GM12878 (cell line): ENCODE results near the gene LRRC3. TPM values are rescaled to one million over a fixed set of nuclear protein-coding genes. Genes with fewer than 3 reads are reported as not detected.

Experiments
- ATAC-seq: fragments of 200-7000 bp; cut with Tn5 transposase; 3 replicates; pipeline ENCODE4 v1.9.1; 2020; ENCODE audit warnings: mild to moderate bottlenecking, moderate library complexity
- BruUV-seq: library from RNA; stranded (reverse); fragments of 400-500 nt; replicated peaks from 2 replicates; lab custom pipeline; 2021; lab: Mats Ljungman, UMichigan
- CTCF ChIA-PET: fragments of 300-600 bp; sonication (Branson Sonifier 250); formaldehyde crosslinking; extraction: SDS; loops from one replicate; lab custom pipeline; 2021; ENCODE audit warnings: inconsistent platforms; lab: Yijun Ruan, JAX
- POLR2A ChIA-PET: fragments of 350-600 bp; formaldehyde crosslinking; extraction: SDS; loops from one replicate; lab custom pipeline; 2021; ENCODE audit warnings: inconsistent platforms; lab: Charles Lee
- RAD21 ChIA-PET: fragments of 300-600 bp; sonication (Branson Sonifier 250); formaldehyde crosslinking; loops from one replicate; lab custom pipeline; 2023; ENCODE audit warnings: antibody characterized with exemption; ENCODE audit not compliant: unreplicated experiment; lab: Charles Lee
- SMC1A ChIA-PET: fragments of 300-600 bp; sonication (Branson Sonifier 250); formaldehyde crosslinking; loops from one replicate; lab custom pipeline; 2023; ENCODE audit not compliant: unreplicated experiment, uncharacterized antibody; lab: Charles Lee
- DNase-seq: peaks from one replicate; pipeline ENCODE4 v3.0.0-alpha.2; 2011; ENCODE audit warnings: low read depth, low spot score
- FAIRE-seq: peaks from 3 replicates; lab custom pipeline; 2011; peaks lifted over from hg19 to GRCh38; lab: Jason Lieb, UNC
- H2AFZ ChIP-seq: 2 replicates; pipeline ENCODE4 v1.6.0; 2011; ENCODE audit warnings: low read depth, low read length, control low read depth; ENCODE audit not compliant: control insufficient read depth
- H3K27ac ChIP-seq: 2 replicates; pipeline ENCODE4 v1.5.1; 2011; ENCODE audit warnings: control low read depth; ENCODE audit not compliant: control insufficient read depth, insufficient read depth
- H3K27me3 ChIP-seq, 2 experiments: replicated peaks in 1 of 2; 2 replicates each; pipeline versions ENCODE4 v1.6.0 to v1.6.1; 2011; ENCODE audit warnings: low read length in 1 of 2; ENCODE audit not compliant: control insufficient read depth in 2 of 2, insufficient read depth in 2 of 2
- H3K36me3 ChIP-seq, 2 experiments: 2 replicates each; pipeline ENCODE4 v1.5.1; 2011; ENCODE audit warnings: low read length in 1 of 2; ENCODE audit not compliant: control insufficient read depth in 2 of 2, insufficient read depth in 2 of 2
- H3K4me1 ChIP-seq: 2 replicates; pipeline ENCODE4 v1.6.1; 2011; ENCODE audit warnings: mild to moderate bottlenecking, low read length, moderate library complexity, mixed read lengths; ENCODE audit not compliant: control insufficient read depth, insufficient read depth
- H3K4me2 ChIP-seq: 2 replicates; pipeline ENCODE4 v1.6.0; 2011; ENCODE audit warnings: control low read depth; ENCODE audit not compliant: control insufficient read depth, insufficient read depth
- H3K4me3 ChIP-seq: fragments of 200-600 bp; sonication (generic); 2 replicates; pipeline ENCODE4 v1.5.1; 2016
- H3K79me2 ChIP-seq: 2 replicates; pipeline ENCODE4 v1.6.0; 2011; ENCODE audit warnings: low read length; ENCODE audit not compliant: control insufficient read depth, insufficient read depth
- H3K9ac ChIP-seq: 2 replicates; pipeline ENCODE4 v1.8.0; 2011; ENCODE audit warnings: low read length, control low read depth, mixed read lengths; ENCODE audit not compliant: control insufficient read depth, insufficient read depth
- H3K9me3 ChIP-seq: replicated peaks from 3 replicates; pipeline ENCODE4 v1.5.1; 2011; ENCODE audit warnings: mild to moderate bottlenecking, low read length; ENCODE audit not compliant: control insufficient read depth, insufficient read depth
- H4K20me1 ChIP-seq: 2 replicates; pipeline ENCODE4 v1.6.0; 2011; ENCODE audit not compliant: control insufficient read depth, insufficient read depth
- E2F4 ChIP-seq: IDR thresholded peaks from 2 replicates; pipeline ENCODE4 v1.6.1; 2012; ENCODE audit warnings: low read depth, low read length, improper control_type of control experiment
- EZH2 ChIP-seq: IDR thresholded peaks from 2 replicates; pipeline ENCODE4 v1.6.1; 2012; ENCODE audit warnings: low read depth, mild to moderate bottlenecking, control low read depth, inconsistent platforms, low read length, borderline replicate concordance; ENCODE audit not compliant: control insufficient read depth
- HCFC1 ChIP-seq: fragments of 150-350 bp; IDR thresholded peaks from 2 replicates; pipeline ENCODE4 v1.6.1; 2014; ENCODE audit warnings: low read length
- NFIC ChIP-seq: IDR thresholded peaks from 2 replicates; pipeline ENCODE4 v1.6.1; 2012; ENCODE audit warnings: low read depth, mild to moderate bottlenecking, inconsistent platforms, low read length, moderate library complexity
- NFXL1 ChIP-seq: fragments of 450-650 bp; IDR thresholded peaks from 2 replicates; pipeline ENCODE4 v1.6.1; 2017; ENCODE audit warnings: antibody characterized with exemption, mild to moderate bottlenecking, borderline replicate concordance
- RFX5 ChIP-seq: IDR thresholded peaks from 2 replicates; pipeline ENCODE4 v1.6.1; 2011; ENCODE audit warnings: low read depth, low read length, improper control_type of control experiment
- SRF ChIP-seq, 2 experiments: IDR thresholded peaks; 2 replicates each; pipeline ENCODE4 v1.6.1; 2011; ENCODE audit warnings: low read depth in 2 of 2, low read length in 2 of 2, mild to moderate bottlenecking in 1 of 2, moderate library complexity in 1 of 2
- ZNF592 ChIP-seq: fragments of 450-650 bp; IDR thresholded peaks from 2 replicates; pipeline ENCODE4 v1.6.1; 2017; ENCODE audit warnings: mild to moderate bottlenecking, moderate library complexity
- ZNF622 ChIP-seq: fragments of 450-650 bp; IDR thresholded peaks from 2 replicates; pipeline ENCODE4 v1.6.1; 2017; ENCODE audit warnings: mild to moderate bottlenecking, inconsistent platforms
- WGBS: methylation state at CpG from one replicate; pipeline ENCODE4 v1.1.6; 2016; ENCODE audit warnings: low lambda C conversion rate; ENCODE audit not compliant: insufficient replicate concordance, insufficient coverage; ENCODE audit errors: missing lambda C conversion rate; 5-methylcytosine and 5-hydroxymethylcytosine counted together
- in situ Hi-C: fragments of 300-500 bp; cut with MboI; formaldehyde crosslinking; loops from 9 replicates; pipeline ENCODE4 v1.14.3; 2018; ENCODE audit warnings: mixed read lengths
- intact Hi-C: fragments of 100-400 bp; cut with micrococcal nuclease; formaldehyde crosslinking; loops from one replicate; pipeline ENCODE4 v1.14.2; 2022; ENCODE audit not compliant: unreplicated experiment
- polyA plus RNA-seq, 11 experiments: library from polyadenylated mRNA; depleted of rRNA in 4 of 11; unstranded in 6 of 11; stranded (reverse) in 5 of 11; fragments of >200 nt; fragmentation: Nextera tagmentation in 4 of 11; fragmentation: Illumina TruSeq in 1 of 11; extraction: Ambion mirVana in 4 of 11; extraction: Trizol in 1 of 11; gene quantifications; 1 replicate in 1 of 11; 2 replicates in 10 of 11; pipeline versions ENCODE4 v1.2.1 to v1.2.3, GENCODE V29; 2011 to 2016; ENCODE audit warnings: inconsistent platforms in 2 of 11, missing spikeins in 2 of 11, low read depth in 1 of 11
- total RNA-seq, 4 experiments: library from RNA; depleted of rRNA in 3 of 4; stranded (reverse); fragments of >200 nt in 3 of 4; fragmentation: Illumina TruSeq in 1 of 4; extraction: Trizol in 1 of 4; gene quantifications; 2 replicates each; pipeline versions ENCODE4 v1.2.1 to v1.2.3, GENCODE V29; 2013 to 2021
- TF ChIP-seq, protein P1 (sequence below): IDR thresholded peaks from 2 replicates; pipeline ENCODE4 v1.6.1; 2012; ENCODE audit warnings: mild to moderate bottlenecking, low read depth, low read length

The LRRC3 gene
- total and polyA plus RNA-seq, 10 of the 15 experiments (the other 5 are each of a cell fraction or from before 2014, with no cell fraction given): 0.02 to 0.31 (median 0.09) TPM; not detected in 1

DNA sequence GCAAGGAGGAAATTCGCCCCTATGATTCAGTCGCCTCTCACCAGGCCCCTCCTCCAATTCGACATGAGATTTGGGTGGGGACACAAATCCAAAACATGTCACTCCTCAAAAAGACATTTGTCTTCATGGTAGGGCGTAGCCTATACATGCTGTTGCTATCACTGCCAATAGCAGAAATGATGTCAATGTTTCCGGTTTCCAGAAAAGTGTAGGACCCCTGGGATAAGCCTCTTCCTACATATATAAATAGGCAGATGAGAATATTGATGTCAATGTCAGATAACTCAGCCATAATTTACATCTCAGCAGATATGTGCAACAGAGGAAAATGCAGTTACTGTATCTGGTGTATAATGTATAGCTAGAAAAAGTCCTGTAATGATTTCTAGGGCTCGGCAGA is 16.7 kb downstream of the LRRC3 start (continued):
- TF ChIP-seq, protein P1, sequence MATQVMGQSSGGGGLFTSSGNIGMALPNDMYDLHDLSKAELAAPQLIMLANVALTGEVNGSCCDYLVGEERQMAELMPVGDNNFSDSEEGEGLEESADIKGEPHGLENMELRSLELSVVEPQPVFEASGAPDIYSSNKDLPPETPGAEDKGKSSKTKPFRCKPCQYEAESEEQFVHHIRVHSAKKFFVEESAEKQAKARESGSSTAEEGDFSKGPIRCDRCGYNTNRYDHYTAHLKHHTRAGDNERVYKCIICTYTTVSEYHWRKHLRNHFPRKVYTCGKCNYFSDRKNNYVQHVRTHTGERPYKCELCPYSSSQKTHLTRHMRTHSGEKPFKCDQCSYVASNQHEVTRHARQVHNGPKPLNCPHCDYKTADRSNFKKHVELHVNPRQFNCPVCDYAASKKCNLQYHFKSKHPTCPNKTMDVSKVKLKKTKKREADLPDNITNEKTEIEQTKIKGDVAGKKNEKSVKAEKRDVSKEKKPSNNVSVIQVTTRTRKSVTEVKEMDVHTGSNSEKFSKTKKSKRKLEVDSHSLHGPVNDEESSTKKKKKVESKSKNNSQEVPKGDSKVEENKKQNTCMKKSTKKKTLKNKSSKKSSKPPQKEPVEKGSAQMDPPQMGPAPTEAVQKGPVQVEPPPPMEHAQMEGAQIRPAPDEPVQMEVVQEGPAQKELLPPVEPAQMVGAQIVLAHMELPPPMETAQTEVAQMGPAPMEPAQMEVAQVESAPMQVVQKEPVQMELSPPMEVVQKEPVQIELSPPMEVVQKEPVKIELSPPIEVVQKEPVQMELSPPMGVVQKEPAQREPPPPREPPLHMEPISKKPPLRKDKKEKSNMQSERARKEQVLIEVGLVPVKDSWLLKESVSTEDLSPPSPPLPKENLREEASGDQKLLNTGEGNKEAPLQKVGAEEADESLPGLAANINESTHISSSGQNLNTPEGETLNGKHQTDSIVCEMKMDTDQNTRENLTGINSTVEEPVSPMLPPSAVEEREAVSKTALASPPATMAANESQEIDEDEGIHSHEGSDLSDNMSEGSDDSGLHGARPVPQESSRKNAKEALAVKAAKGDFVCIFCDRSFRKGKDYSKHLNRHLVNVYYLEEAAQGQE: no peak
- no peak for TF ChIP-seq NFIC

DNA sequence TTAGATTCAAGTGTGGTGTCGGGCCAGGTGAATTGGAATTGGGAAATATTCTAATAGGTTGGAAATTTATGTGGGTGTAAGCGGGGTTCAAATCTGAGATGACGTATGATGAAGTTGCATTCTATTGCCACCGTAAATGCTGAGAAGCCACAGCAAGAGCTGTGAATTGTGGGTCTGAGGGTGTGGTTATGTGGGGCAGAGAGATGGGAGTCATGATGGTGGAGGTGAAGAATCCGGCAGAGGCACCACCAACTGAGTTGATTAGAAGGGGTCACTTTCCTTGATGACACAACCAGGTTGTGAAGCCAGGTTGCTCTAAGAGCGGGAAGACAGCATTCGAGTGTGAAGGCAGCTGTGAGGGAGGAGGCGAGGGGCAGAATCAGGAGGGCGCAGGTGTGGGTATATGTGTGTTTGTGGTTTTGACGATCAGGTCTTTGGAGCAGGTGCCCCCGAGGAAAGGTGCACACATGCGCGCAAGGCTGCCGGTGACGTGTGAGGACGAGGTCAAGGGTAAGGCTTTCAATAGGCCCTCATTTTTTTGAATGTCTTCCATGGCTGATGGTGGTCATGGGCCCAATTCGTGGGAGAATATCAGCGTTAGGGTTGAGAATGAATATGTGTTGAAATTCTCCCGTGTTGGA is 18.7 kb downstream of the LRRC3 start:
- CTCF ChIA-PET: interaction anchor here (1.5 kb wide), 1 partner anchor 14 kb away, joined by 3 read pairs; no protein-coding TSS in a partner anchor
- no peak for ATAC-seq
- Histone ChIP-seq H3K4me3 (no peak overlapping the region), H4K20me1 (no peaks in the 10 kb centered on the region), H2AFZ (no peak overlapping the region), H3K9ac (no peak overlapping the region), H3K27ac (no peak overlapping the region), H3K36me3 (no peaks in the 10 kb centered on the region), H3K4me2 (no peak overlapping the region), H3K9me3 (no peaks in the 10 kb centered on the region), H3K4me1 (no peaks in the 10 kb centered on the region), H3K79me2 (no peaks in the 10 kb centered on the region), H3K27me3 (no peaks in the 10 kb centered on the region; a peak in 2 of 4 replicates)
- BruUV-seq: no TSS peak
- no peak for FAIRE-seq
- WGBS: 47% methylated on average over 19 of the region's 19 CpGs
- SMC1A ChIA-PET: no interaction called here
- intact Hi-C loops: no loop called here
- RAD21 ChIA-PET: no interaction called here
- POLR2A ChIA-PET: no interaction called here
- in situ Hi-C loops: no loop called here
- no peak for DNase-seq
- TF ChIP-seq ZNF592: no peak
- no peak for TF ChIP-seq ZNF622
- no peak for TF ChIP-seq SRF (IDR thresholded peaks at IDR 0.05; ENCODE audit: low read depth in 2 of 2, low read length in 2 of 2)
- no peak for TF ChIP-seq RFX5
- no peak for TF ChIP-seq EZH2
- TF ChIP-seq HCFC1: no peak
- TF ChIP-seq NFXL1: no peak
- no peak for TF ChIP-seq E2F4
